Measurements from ENCODE around the gene UVSSA. TPM values are rescaled to one million over a fixed set of nuclear protein-coding genes. Genes with fewer than 3 reads are reported as not detected.

UVSSA gene
- total and polyA plus RNA-seq, 9 of the 15 experiments (the other 6 are each of a cell fraction or from before 2014, with no cell fraction given): 0.21 to 14.6 (median 3.3) TPM

GRCh38 chr4:1363513-1363912 is 16.5 kb downstream of the UVSSA start:
- no peak overlapping the region for H2AFZ ChIP-seq (ENCODE audit: low read depth, low read length)
- H3K9me1 ChIP-seq (ENCODE audit: control insufficient read depth, insufficient read depth, low read length): peaks cover 5% of the 10 kb centered on the region
- no TSS peak for BruUV-seq (replicated peaks)
- no peaks in the 10 kb centered on the region for H3K79me2 ChIP-seq (ENCODE audit: control insufficient read depth, insufficient read depth, low read length)
- in situ Hi-C loops (cut with MboI) (no loop called here), intact Hi-C loops (cut with micrococcal nuclease) (no loop called here)
- no peak overlapping the region for H3K4me2 ChIP-seq (ENCODE audit: insufficient read depth, low read length)
- H3K36me3 ChIP-seq (ENCODE audit: control insufficient read depth, insufficient read depth, low read length): no peaks in the 10 kb centered on the region; the same call in 2 of the 3 replicates
- no peaks in the 10 kb centered on the region for H3K9me3 ChIP-seq (replicated peaks; ENCODE audit: control insufficient read depth, insufficient read depth, low read depth, low read length)
- ATAC-seq (no peak), FAIRE-seq (no peak), DNase-seq (ENCODE audit: extremely low read depth in 1 of 4, low spot score in 3 of 4) (no peak)
- TF ChIP-seq POLR2H (tag; IDR thresholded peaks at IDR 0.05; ENCODE audit: low read depth) (no peak), ZNF121 (CRISPR knock-in tag; conservative IDR thresholded peaks at IDR 0.05) (no peak), ZNF644 (tag; IDR thresholded peaks at IDR 0.05; ENCODE audit: low read depth) (no peak), ZNF124 (CRISPR knock-in tag; IDR thresholded peaks at IDR 0.05) (no peak), NELFE (IDR thresholded peaks at IDR 0.05; ENCODE audit: insufficient read depth, insufficient read length) (no peak), CCAR2 (IDR thresholded peaks at IDR 0.05; ENCODE audit: low read depth, low read length) (no peak), ZFPM2 (CRISPR knock-in tag; IDR thresholded peaks at IDR 0.05) (no peak), LCOR (CRISPR knock-in tag; IDR thresholded peaks at IDR 0.05) (no peak), MAFK (IDR thresholded peaks at IDR 0.05; ENCODE audit: low read length) (no peak), RNF2 (IDR thresholded peaks at IDR 0.05) (no peak), KAT8 (IDR thresholded peaks at IDR 0.05; ENCODE audit: low read depth) (no peak)
- TF ChIP-seq, protein P1, sequence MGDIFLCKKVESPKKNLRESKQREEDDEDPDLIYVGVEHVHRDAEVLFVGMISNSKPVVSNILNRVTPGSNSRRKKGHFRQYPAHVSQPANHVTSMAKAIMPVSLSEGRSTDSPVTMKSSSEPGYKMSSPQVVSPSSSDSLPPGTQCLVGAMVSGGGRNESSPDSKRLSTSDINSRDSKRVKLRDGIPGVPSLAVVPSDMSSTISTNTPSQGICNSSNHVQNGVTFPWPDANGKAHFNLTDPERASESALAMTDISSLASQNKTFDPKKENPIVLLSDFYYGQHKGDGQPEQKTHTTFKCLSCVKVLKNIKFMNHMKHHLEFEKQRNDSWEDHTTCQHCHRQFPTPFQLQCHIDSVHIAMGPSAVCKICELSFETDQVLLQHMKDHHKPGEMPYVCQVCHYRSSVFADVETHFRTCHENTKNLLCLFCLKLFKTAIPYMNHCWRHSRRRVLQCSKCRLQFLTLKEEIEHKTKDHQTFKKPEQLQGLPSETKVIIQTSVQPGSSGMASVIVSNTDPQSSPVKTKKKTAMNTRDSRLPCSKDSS (IDR thresholded peaks at IDR 0.05; ENCODE audit: low read depth, partially characterized antibody): no peak
- TF ChIP-seq, protein P2, sequence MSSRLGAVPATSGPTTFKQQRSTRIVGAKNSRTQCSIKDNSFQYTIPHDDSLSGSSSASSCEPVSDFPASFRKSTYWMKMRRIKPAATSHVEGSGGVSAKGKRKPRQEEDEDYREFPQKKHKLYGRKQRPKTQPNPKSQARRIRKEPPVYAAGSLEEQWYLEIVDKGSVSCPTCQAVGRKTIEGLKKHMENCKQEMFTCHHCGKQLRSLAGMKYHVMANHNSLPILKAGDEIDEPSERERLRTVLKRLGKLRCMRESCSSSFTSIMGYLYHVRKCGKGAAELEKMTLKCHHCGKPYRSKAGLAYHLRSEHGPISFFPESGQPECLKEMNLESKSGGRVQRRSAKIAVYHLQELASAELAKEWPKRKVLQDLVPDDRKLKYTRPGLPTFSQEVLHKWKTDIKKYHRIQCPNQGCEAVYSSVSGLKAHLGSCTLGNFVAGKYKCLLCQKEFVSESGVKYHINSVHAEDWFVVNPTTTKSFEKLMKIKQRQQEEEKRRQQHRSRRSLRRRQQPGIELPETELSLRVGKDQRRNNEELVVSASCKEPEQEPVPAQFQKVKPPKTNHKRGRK (tag; IDR thresholded peaks at IDR 0.05): no peak
- TF ChIP-seq, protein P3, sequence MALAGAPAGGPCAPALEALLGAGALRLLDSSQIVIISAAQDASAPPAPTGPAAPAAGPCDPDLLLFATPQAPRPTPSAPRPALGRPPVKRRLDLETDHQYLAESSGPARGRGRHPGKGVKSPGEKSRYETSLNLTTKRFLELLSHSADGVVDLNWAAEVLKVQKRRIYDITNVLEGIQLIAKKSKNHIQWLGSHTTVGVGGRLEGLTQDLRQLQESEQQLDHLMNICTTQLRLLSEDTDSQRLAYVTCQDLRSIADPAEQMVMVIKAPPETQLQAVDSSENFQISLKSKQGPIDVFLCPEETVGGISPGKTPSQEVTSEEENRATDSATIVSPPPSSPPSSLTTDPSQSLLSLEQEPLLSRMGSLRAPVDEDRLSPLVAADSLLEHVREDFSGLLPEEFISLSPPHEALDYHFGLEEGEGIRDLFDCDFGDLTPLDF (CRISPR knock-in tag; IDR thresholded peaks at IDR 0.05): no peak
- TF ChIP-seq, protein P4, sequence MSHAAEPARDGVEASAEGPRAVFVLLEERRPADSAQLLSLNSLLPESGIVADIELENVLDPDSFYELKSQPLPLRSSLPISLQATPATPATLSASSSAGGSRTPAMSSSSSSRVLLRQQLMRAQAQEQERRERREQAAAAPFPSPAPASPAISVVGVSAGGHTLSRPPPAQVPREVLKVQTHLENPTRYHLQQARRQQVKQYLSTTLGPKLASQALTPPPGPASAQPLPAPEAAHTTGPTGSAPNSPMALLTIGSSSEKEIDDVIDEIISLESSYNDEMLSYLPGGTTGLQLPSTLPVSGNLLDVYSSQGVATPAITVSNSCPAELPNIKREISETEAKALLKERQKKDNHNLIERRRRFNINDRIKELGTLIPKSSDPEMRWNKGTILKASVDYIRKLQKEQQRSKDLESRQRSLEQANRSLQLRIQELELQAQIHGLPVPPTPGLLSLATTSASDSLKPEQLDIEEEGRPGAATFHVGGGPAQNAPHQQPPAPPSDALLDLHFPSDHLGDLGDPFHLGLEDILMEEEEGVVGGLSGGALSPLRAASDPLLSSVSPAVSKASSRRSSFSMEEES (CRISPR knock-in tag; IDR thresholded peaks at IDR 0.05): no peak
- ChIA-PET POLR2A (no interaction called here), CTCF (ENCODE audit: low intra/inter-chr PET ratio) (no interaction called here)
- H3K9ac ChIP-seq (ENCODE audit: insufficient read depth in 1 of 2, low read depth in 2 of 2, low read length in 2 of 2): no peak overlapping the region
- 86% methylated on average over 11 of the region's 11 CpGs for WGBS (ENCODE audit: insufficient coverage, low coverage, missing lambda C conversion rate)
- no peaks in the 10 kb centered on the region for H3K27me3 ChIP-seq (ENCODE audit: control insufficient read depth in 2 of 2, insufficient read depth in 2 of 2, low read length in 2 of 2)
- no peak overlapping the region for H3K27ac ChIP-seq (ENCODE audit: extremely low read depth, low read depth, low read length)
- H4K20me1 ChIP-seq (replicated peaks; ENCODE audit: control insufficient read depth, insufficient read depth, low read length): no peaks in the 10 kb centered on the region
- H3K4me1 ChIP-seq (replicated peaks in 1 of 2; ENCODE audit: control insufficient read depth in 2 of 2, insufficient read depth in 2 of 2, low read length in 2 of 2): peaks cover 0 to 30% of the 10 kb centered on the region in 2 experiments; a peak in 2 of 5 replicates
- H3K4me3 ChIP-seq: no peak overlapping the region

Data from K562 (cell line).